Mesendoderm (in vitro differentiated cells): Measurements from ENCODE around the gene YY1.
"Not testable (repeated sequence)": the region's sequence is repeated elsewhere in the genome, so short reads cannot be mapped to it uniquely, and the experiment has no call there.

ENCODE experiments used
- DNase-seq: peaks from one replicate; pipeline ENCODE4 v3.0.0; 2013
- H2AK5ac ChIP-seq: 2 replicates; pipeline ENCODE4 v1.6.1; 2013; ENCODE audit warnings: low read length, inconsistent platforms
- H2BK120ac ChIP-seq: 2 replicates; pipeline ENCODE4 v1.6.1; 2013; ENCODE audit warnings: low read depth, mild to moderate bottlenecking, low read length, moderate library complexity, mixed read lengths
- H2BK15ac ChIP-seq: replicated peaks from 2 replicates; pipeline ENCODE4 v1.6.1; 2013; ENCODE audit warnings: low read depth, mild to moderate bottlenecking, moderate library complexity
- H2BK5ac ChIP-seq: 2 replicates; pipeline ENCODE4 v1.6.1; 2013; ENCODE audit warnings: low read length, inconsistent platforms
- H3K18ac ChIP-seq: 2 replicates; pipeline ENCODE4 v1.6.1; 2013; ENCODE audit warnings: mild to moderate bottlenecking, low read length, mixed read lengths
- H3K23ac ChIP-seq: one replicate; pipeline ENCODE4 v1.6.1; 2013; ENCODE audit warnings: low read length
- H3K27ac ChIP-seq: 2 replicates; pipeline ENCODE4 v1.5.1; 2013; ENCODE audit warnings: low read depth, mild to moderate bottlenecking, inconsistent platforms, low read length, moderate library complexity
- H3K27me3 ChIP-seq: 2 replicates; pipeline ENCODE4 v1.6.1; 2013; ENCODE audit warnings: low read length, control low read depth, mild to moderate bottlenecking, inconsistent platforms; ENCODE audit not compliant: insufficient read depth, poor library complexity
- H3K36me3 ChIP-seq: 2 replicates; pipeline ENCODE4 v1.6.1; 2013; ENCODE audit warnings: low read length, inconsistent platforms; ENCODE audit not compliant: control insufficient read depth, insufficient read depth
- H3K4ac ChIP-seq: one replicate; pipeline ENCODE4 v1.6.1; 2013; ENCODE audit warnings: low read depth, mild to moderate bottlenecking, low read length, moderate library complexity
- H3K4me1 ChIP-seq: 2 replicates; pipeline ENCODE4 v1.6.1; 2013; ENCODE audit warnings: low read depth, low read length, inconsistent platforms; ENCODE audit not compliant: control insufficient read depth
- H3K4me2 ChIP-seq: 2 replicates; pipeline ENCODE4 v1.6.1; 2013; ENCODE audit warnings: low read length
- H3K4me3 ChIP-seq: 2 replicates; pipeline ENCODE4 v1.5.1; 2013; ENCODE audit warnings: mild to moderate bottlenecking, low read length
- H3K56ac ChIP-seq: one replicate; pipeline ENCODE4 v1.6.1; 2013; ENCODE audit warnings: low read length
- H3K79me1 ChIP-seq: 2 replicates; pipeline ENCODE4 v1.6.1; 2013; ENCODE audit warnings: low read length, inconsistent platforms
- H3K79me2 ChIP-seq: 2 replicates; pipeline ENCODE4 v1.6.1; 2013; ENCODE audit warnings: mild to moderate bottlenecking, low read length; ENCODE audit not compliant: control insufficient read depth, insufficient read depth
- H3K9ac ChIP-seq: 2 replicates; pipeline ENCODE4 v1.6.1; 2013; ENCODE audit warnings: low read length, inconsistent platforms
- H4K5ac ChIP-seq: one replicate; pipeline ENCODE4 v1.6.1; 2013; ENCODE audit warnings: low read length
- H4K8ac ChIP-seq: one replicate; pipeline ENCODE4 v1.6.1; 2013; ENCODE audit warnings: low read depth, mild to moderate bottlenecking, control low read depth, low read length, moderate library complexity
- WGBS: extraction: QIAGEN DNeasy Blood & Tissue Kit; methylation state at CpG from one replicate; pipeline ENCODE4 v1.1.7; 2013; ENCODE audit warnings: low lambda C conversion rate, missing lambda C conversion rate; ENCODE audit not compliant: insufficient coverage; ENCODE audit errors: extremely low coverage; 5-methylcytosine and 5-hydroxymethylcytosine counted together

Gene YY1

DNA sequence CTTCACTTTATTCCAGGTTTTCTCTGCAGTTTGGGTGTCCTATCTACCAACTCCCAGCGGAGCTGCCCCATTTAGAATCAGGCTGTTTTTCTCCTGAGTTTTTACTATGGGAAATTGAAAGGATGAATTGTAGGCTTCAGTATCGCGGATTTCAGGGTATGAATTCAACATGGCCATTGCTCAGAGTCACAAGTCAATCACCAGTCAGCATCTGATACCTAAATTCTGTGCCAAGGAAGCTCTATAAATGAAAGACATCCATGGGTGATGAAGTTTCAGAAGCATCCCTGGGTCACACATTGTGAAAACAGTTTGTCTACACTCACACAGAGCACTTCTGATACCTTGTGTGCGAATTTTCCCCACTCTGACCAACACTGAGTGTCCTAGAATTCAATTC lies 35.8 kb upstream of the YY1 start:
- H2BK120ac ChIP-seq: no peak overlapping the region
- WGBS: no CpG with 5 or more reads among the region's 4 CpGs
- H3K4me2 ChIP-seq: no peak overlapping the region

DNA sequence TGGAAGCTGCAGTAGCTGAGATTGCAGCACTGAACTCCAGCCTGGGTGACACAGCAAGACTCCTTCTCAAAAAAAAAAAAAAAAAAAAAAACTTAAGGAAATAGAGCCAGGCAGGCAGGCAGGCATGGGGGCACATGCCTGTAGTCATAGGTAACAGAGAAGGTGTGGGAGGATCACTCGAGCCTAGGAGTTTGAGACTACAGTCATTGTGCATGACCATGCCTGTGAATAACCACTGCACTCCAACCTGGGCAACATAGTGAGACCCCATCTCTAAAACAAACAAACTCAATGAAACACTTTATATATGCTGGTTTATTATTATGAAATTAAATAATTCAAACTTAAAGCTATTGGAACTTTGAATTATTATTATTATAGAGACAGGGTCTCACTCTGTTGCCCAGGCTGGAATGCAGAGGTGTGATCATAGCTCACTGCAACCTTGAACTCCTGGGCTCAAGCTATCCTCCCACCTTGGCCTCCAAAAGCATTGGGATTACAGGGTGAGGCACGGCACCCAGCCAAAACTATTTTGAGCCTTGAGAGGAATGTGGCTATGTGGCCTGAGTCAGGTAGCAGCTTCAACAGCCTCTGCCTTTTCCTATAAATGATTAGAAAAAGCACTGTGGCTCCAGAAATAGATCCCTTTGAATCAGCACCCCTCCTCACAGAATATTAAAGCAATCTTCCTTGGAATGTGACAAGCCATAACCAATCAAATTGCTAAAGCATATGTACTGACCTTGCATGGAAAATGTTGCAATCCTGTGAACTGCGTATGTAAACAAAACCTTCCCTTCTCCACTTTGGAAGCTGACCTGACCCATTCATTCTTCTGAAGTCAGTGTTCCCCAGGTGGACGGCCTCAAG lies 34.7 kb upstream of the YY1 start:
- no peaks in the 10 kb centered on the region for H3K27me3 ChIP-seq
- H4K5ac ChIP-seq: no peak overlapping the region
- no peaks in the 10 kb centered on the region for H3K79me1 ChIP-seq
- no peaks in the 10 kb centered on the region for H3K36me3 ChIP-seq
- H3K4me1 ChIP-seq: no peaks in the 10 kb centered on the region
- H3K4ac ChIP-seq: no peak overlapping the region
- H3K4me3 ChIP-seq: no peak overlapping the region
- H3K56ac ChIP-seq: no peak overlapping the region
- no peak overlapping the region for H2BK15ac ChIP-seq
- H3K4me2 ChIP-seq: no peak overlapping the region
- H3K27ac ChIP-seq: no peak overlapping the region
- H3K18ac ChIP-seq: no peak overlapping the region
- WGBS: no CpG with 5 or more reads among the region's 4 CpGs
- no peak overlapping the region for H2BK120ac ChIP-seq
- H2BK5ac ChIP-seq: no peak overlapping the region
- no peak overlapping the region for H2AK5ac ChIP-seq
- no peak overlapping the region for H3K23ac ChIP-seq
- H3K79me2 ChIP-seq: no peaks in the 10 kb centered on the region
- no peak overlapping the region for H3K9ac ChIP-seq
- no peak for DNase-seq
- H4K8ac ChIP-seq: no peak overlapping the region

More for the DNA sequence above, 35.8 kb upstream of the YY1 start:
- Histone ChIP-seq H3K56ac (no peak overlapping the region), H3K27ac (no peak overlapping the region), H3K36me3 (no peaks in the 10 kb centered on the region), H3K9ac (no peak overlapping the region), H2BK5ac (no peak overlapping the region), H4K5ac (no peak overlapping the region), H2BK15ac (no peak overlapping the region), H3K79me1 (no peaks in the 10 kb centered on the region), H3K27me3 (no peaks in the 10 kb centered on the region), H3K79me2 (no peaks in the 10 kb centered on the region), H3K4ac (no peak overlapping the region), H3K23ac (no peak overlapping the region), H3K4me3 (no peak overlapping the region), H4K8ac (no peak overlapping the region), H3K4me1 (no peaks in the 10 kb centered on the region), H2AK5ac (no peak overlapping the region), H3K18ac (no peak overlapping the region)
- DNase-seq: no peak

DNA sequence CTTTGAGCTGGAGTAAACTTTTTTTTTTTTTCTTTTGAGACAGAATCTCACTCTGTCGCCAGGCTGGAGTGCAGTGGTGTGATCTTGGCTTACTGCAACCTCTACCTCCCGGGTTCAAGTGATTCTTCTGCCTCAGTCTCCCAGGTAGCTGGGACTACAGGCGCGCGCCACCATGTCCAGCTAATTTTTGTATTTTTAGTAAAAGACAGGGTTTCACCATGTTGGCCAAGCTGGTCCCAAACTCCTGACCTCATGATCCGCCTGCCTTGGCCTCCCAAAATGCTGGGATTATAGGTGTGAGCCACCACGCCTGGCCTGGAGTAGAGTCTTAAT lies 34.1 kb upstream of the YY1 start:
- H3K4ac ChIP-seq, H2BK15ac ChIP-seq: not testable (repeated sequence)
- WGBS: no CpG with 5 or more reads among the region's 7 CpGs

GRCh38 chr14:100207588-100207987 lies 31.4 kb upstream of the YY1 start:
- H2BK5ac ChIP-seq, H3K27ac ChIP-seq, H3K79me2 ChIP-seq, H3K23ac ChIP-seq, H3K27me3 ChIP-seq, H3K4ac ChIP-seq, H3K18ac ChIP-seq, H4K8ac ChIP-seq, H3K56ac ChIP-seq, H2AK5ac ChIP-seq, H3K9ac ChIP-seq, DNase-seq, H2BK15ac ChIP-seq, H3K4me2 ChIP-seq, H3K36me3 ChIP-seq, H3K4me3 ChIP-seq, H3K79me1 ChIP-seq, H3K4me1 ChIP-seq, H2BK120ac ChIP-seq, H4K5ac ChIP-seq: not testable (repeated sequence)
- WGBS: no CpG with 5 or more reads among the region's 10 CpGs

More for the DNA sequence above, 34.1 kb upstream of the YY1 start:
- H3K79me2 ChIP-seq, H2BK5ac ChIP-seq, H4K8ac ChIP-seq, H3K27ac ChIP-seq, H3K18ac ChIP-seq, H3K4me1 ChIP-seq, H3K27me3 ChIP-seq, H2BK120ac ChIP-seq, H3K79me1 ChIP-seq, H3K4me3 ChIP-seq, H3K4me2 ChIP-seq, H4K5ac ChIP-seq, H3K36me3 ChIP-seq, H2AK5ac ChIP-seq, H3K9ac ChIP-seq, H3K56ac ChIP-seq, DNase-seq, H3K23ac ChIP-seq: not testable (repeated sequence)

- WGBS: no CpG with 5 or more reads among the region's 33 CpGs
- H2BK5ac ChIP-seq, H2BK15ac ChIP-seq, H3K27ac ChIP-seq, H3K18ac ChIP-seq, H3K27me3 ChIP-seq, H3K4me2 ChIP-seq, H3K4ac ChIP-seq, H3K4me1 ChIP-seq, H3K23ac ChIP-seq, H3K79me1 ChIP-seq, H2AK5ac ChIP-seq, H4K8ac ChIP-seq, H3K56ac ChIP-seq, H4K5ac ChIP-seq, DNase-seq, H3K79me2 ChIP-seq, H3K4me3 ChIP-seq, H3K36me3 ChIP-seq, H2BK120ac ChIP-seq, H3K9ac ChIP-seq: not testable (repeated sequence)
Observed at GRCh38 chr14:100208136-100208535, 30.8 kb upstream of the YY1 start.

DNA sequence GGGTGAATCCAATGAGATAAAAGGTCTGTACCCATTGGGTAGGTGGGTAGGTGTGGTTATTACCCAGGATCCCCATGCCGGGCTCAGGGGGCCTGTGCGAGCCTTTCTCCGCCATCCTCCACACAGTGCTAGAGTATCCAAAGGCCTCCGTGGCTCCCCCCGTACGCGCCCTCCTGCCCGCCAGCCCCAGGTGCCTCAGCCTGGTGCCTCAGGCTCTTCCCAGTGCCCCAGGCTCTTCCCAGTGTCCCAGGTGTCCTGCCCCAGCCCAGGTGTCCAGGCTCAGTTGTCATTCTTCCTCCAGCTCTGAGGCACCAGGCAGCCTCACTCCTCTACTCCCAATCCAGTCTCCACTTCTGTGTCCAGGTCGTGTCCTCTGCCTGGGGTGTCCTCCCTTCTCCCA lies 27.6 kb upstream of the YY1 start:
- Histone ChIP-seq H3K27ac (no peak overlapping the region), H3K4me1 (no peaks in the 10 kb centered on the region), H3K4me2 (no peak overlapping the region), H3K79me2 (no peaks in the 10 kb centered on the region), H2BK5ac (no peak overlapping the region), H2AK5ac (no peak overlapping the region), H3K9ac (no peak overlapping the region), H3K27me3 (no peaks in the 10 kb centered on the region), H3K23ac (no peak overlapping the region), H2BK120ac (no peak overlapping the region), H4K8ac (no peak overlapping the region), H3K18ac (no peak overlapping the region), H3K4ac (no peak overlapping the region), H3K4me3 (no peak overlapping the region), H4K5ac (no peak overlapping the region), H2BK15ac (no peak overlapping the region), H3K79me1 (peaks cover 2% of the 10 kb centered on the region), H3K36me3 (no peaks in the 10 kb centered on the region), H3K56ac (no peak overlapping the region)
- no CpG with 5 or more reads among the region's 9 CpGs for WGBS
- DNase-seq: no peak
